MM.1S (cell line): ENCODE results near the gene OAS2.

ENCODE experiments used
- DNase-seq: peaks from one replicate; pipeline ENCODE4 v3.0.0-alpha.2; 2015
- H2AFZ ChIP-seq: fragments of 300-600 bp; sonication (generic); 2 replicates; pipeline ENCODE4 v1.6.0; 2016; ENCODE audit warnings: antibody characterized with exemption, low read length
- H3F3A ChIP-seq: fragments of 300-600 bp; sonication (generic); 2 replicates; pipeline ENCODE4 v1.6.1; 2016; ENCODE audit warnings: mild to moderate bottlenecking, antibody characterized with exemption, low read length, moderate library complexity, mixed read lengths; ENCODE audit not compliant: insufficient read depth
- H3K27ac ChIP-seq: fragments of 300-600 bp; sonication (generic); 2 replicates; pipeline ENCODE4 v1.5.1; 2016; ENCODE audit warnings: mild to moderate bottlenecking, low read length
- H3K27me3 ChIP-seq: fragments of 300-600 bp; sonication (generic); replicated peaks from 2 replicates; pipeline ENCODE4 v1.6.0; 2016; ENCODE audit warnings: low read length; ENCODE audit not compliant: insufficient read depth
- H3K36me3 ChIP-seq: fragments of 300-600 bp; sonication (generic); replicated peaks from 2 replicates; pipeline ENCODE4 v1.6.1; 2016; ENCODE audit warnings: mild to moderate bottlenecking, low read length, mixed read lengths; ENCODE audit not compliant: insufficient read depth
- H3K4me1 ChIP-seq: fragments of 300-600 bp; sonication (generic); 2 replicates; pipeline ENCODE4 v1.6.1; 2016; ENCODE audit warnings: low read length, mixed read lengths
- H3K4me2 ChIP-seq: fragments of 300-600 bp; sonication (generic); 2 replicates; pipeline ENCODE4 v1.6.0; 2016; ENCODE audit warnings: low read depth, low read length
- H3K4me3 ChIP-seq: fragments of 300-600 bp; sonication (generic); 2 replicates; pipeline ENCODE4 v1.5.1; 2016; ENCODE audit warnings: low read length, mixed read lengths
- H3K79me2 ChIP-seq: fragments of 300-600 bp; sonication (generic); 2 replicates; pipeline ENCODE4 v1.6.1; 2016; ENCODE audit warnings: mixed run types, low read length, mixed read lengths
- H3K9ac ChIP-seq: fragments of 300-600 bp; sonication (generic); 2 replicates; pipeline ENCODE4 v1.6.1; 2016; ENCODE audit warnings: low read length, mixed read lengths
- H3K9me2 ChIP-seq: fragments of 300-600 bp; sonication (generic); replicated peaks from 2 replicates; pipeline ENCODE4 v1.6.1; 2016; ENCODE audit warnings: mild to moderate bottlenecking, low read length, mixed read lengths; ENCODE audit not compliant: insufficient read depth
- H3K9me3 ChIP-seq: fragments of 300-600 bp; sonication (generic); replicated peaks from 2 replicates; pipeline ENCODE4 v1.6.1; 2016; ENCODE audit warnings: mild to moderate bottlenecking, low read length, mixed read lengths; ENCODE audit not compliant: insufficient read depth
- H4K20me1 ChIP-seq: fragments of 300-600 bp; sonication (generic); 2 replicates; pipeline ENCODE4 v1.6.1; 2016; ENCODE audit warnings: mild to moderate bottlenecking, low read length, moderate library complexity, mixed read lengths; ENCODE audit not compliant: insufficient read depth
- CTCF ChIP-seq: fragments of 300-600 bp; sonication (generic); IDR thresholded peaks from 2 replicates; pipeline ENCODE4 v1.5.1; 2016; ENCODE audit warnings: antibody characterized with exemption, low read length, mixed read lengths
- EZH2 ChIP-seq: fragments of 300-600 bp; sonication (generic); optimal IDR thresholded peaks from 2 replicates; pipeline ENCODE3; 2017; ENCODE audit warnings: low read depth, mild to moderate bottlenecking, antibody characterized with exemption, low read length, mixed read lengths
- EZH2phosphoT487 ChIP-seq: fragments of 300-600 bp; sonication (generic); IDR thresholded peaks from 2 replicates; pipeline ENCODE4 v1.6.1; 2018; ENCODE audit warnings: antibody characterized with exemption, low read length

Gene OAS2

GRCh38 chr12:112992541-112993398 is 14.5 kb downstream of the OAS2 start:
- Histone ChIP-seq H3K27ac (no peak overlapping the region), H3K4me2 (no peak overlapping the region), H3K9ac (no peak overlapping the region), H4K20me1 (no peaks in the 10 kb centered on the region), H3K36me3 (no peaks in the 10 kb centered on the region), H3K27me3 (no peaks in the 10 kb centered on the region), H3K9me2 (no peaks in the 10 kb centered on the region), H3K4me3 (no peak overlapping the region), H3K79me2 (no peaks in the 10 kb centered on the region), H2AFZ (no peak overlapping the region), H3F3A (0 out of 2 replicates have a peak, but pooled peaks cover 3% of the 10 kb centered on the region), H3K9me3 (no peaks in the 10 kb centered on the region), H3K4me1 (peaks cover 10% of the 10 kb centered on the region)
- peak; percentile 23 for DNase-seq
- TF ChIP-seq CTCF: peak; percentile 77
- no peak for TF ChIP-seq EZH2phosphoT487

GRCh38 chr12:112995008-112995407 is 16.7 kb downstream of the OAS2 start:
- no peaks in the 10 kb centered on the region for H3K36me3 ChIP-seq
- H3K9ac ChIP-seq: no peak overlapping the region
- H3K27ac ChIP-seq: no peak overlapping the region
- peaks cover 7% of the 10 kb centered on the region; the same call in 1 of the 2 replicates for H3K4me1 ChIP-seq
- H4K20me1 ChIP-seq: no peaks in the 10 kb centered on the region
- DNase-seq: no peak
- TF ChIP-seq CTCF (no peak), EZH2phosphoT487 (no peak), EZH2 (no peak)
- no peak overlapping the region for H3K4me3 ChIP-seq
- peaks cover 4% of the 10 kb centered on the region; the same call in 1 of the 2 replicates for H3F3A ChIP-seq
- H3K4me2 ChIP-seq: no peak overlapping the region
- no peaks in the 10 kb centered on the region for H3K9me3 ChIP-seq
- H3K27me3 ChIP-seq: no peaks in the 10 kb centered on the region
- H3K9me2 ChIP-seq: no peaks in the 10 kb centered on the region
- no peaks in the 10 kb centered on the region for H3K79me2 ChIP-seq
- H2AFZ ChIP-seq: no peak overlapping the region

DNA sequence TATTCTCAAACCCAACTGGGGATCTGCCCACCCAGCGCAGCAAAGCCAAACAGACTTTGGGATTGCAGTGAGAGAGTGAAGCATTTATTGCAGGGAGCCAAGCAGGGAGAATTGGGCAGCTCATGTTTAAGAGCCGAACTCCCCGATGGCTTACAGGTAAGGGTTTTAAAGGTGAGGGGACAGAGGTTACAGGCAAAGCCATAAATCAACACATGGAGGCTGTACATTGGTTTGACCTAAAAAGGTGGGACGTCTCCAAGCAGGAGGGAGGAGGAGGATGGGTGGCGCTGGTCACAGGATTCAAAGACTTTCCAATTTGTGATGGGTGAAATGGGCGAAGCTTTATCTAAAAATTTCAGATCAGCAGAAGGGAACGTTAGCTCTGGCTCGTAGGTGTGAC is 18.2 kb downstream of the OAS2 start:
- H3K9me3 ChIP-seq: no peaks in the 10 kb centered on the region
- peaks cover 7% of the 10 kb centered on the region; the same call in 1 of the 2 replicates for H3K4me1 ChIP-seq
- H3K4me3 ChIP-seq: no peak overlapping the region
- no peaks in the 10 kb centered on the region for H3K79me2 ChIP-seq
- no peaks in the 10 kb centered on the region for H4K20me1 ChIP-seq
- H3F3A ChIP-seq: peaks cover 4% of the 10 kb centered on the region; the same call in 1 of the 2 replicates
- DNase-seq: no peak
- no peak overlapping the region for H2AFZ ChIP-seq
- H3K27me3 ChIP-seq: no peaks in the 10 kb centered on the region
- no peak overlapping the region for H3K9ac ChIP-seq
- no peak overlapping the region for H3K27ac ChIP-seq
- no peak overlapping the region for H3K4me2 ChIP-seq
- H3K9me2 ChIP-seq: no peaks in the 10 kb centered on the region
- TF ChIP-seq EZH2phosphoT487 (no peak), CTCF (no peak), EZH2 (no peak)
- no peaks in the 10 kb centered on the region for H3K36me3 ChIP-seq
